GM12865 (cell line): ENCODE data around the gene NFIC.

ENCODE experiments used
- DNase-seq: peaks from one replicate; pipeline ENCODE4 v3.0.0; 2010; ENCODE audit warnings: low read depth
- H3K4me3 ChIP-seq: 2 replicates; pipeline ENCODE4 v1.5.1; 2011; ENCODE audit warnings: mild to moderate bottlenecking, low read depth, low read length, control low read depth
- CTCF ChIP-seq: IDR thresholded peaks from 2 replicates; pipeline ENCODE4 v1.5.1; 2011; ENCODE audit warnings: low read length, control low read depth, low read depth, inconsistent platforms; ENCODE audit not compliant: insufficient read depth; ENCODE audit errors: missing control alignments

NFIC gene

GRCh38 chr19:3497757-3498520, 131.6 kb downstream of the NFIC start:
- no peak for TF ChIP-seq CTCF
- DNase-seq = no peak
- H3K4me3 ChIP-seq = no peak overlapping the region

GRCh38 chr19:3499738-3500428, 133.5 kb downstream of the NFIC start:
- H3K4me3 ChIP-seq = peak overlapping the region; percentile 96
- no peak for TF ChIP-seq CTCF
- DNase-seq = no peak

- TF ChIP-seq CTCF = no peak
- H3K4me3 ChIP-seq = peak within 1 kb of the TSS; percentile 96
- peak; percentile 99 for DNase-seq
Measured at GRCh38 chr19:3500429-3501101, 134.2 kb downstream of the NFIC start, which contains the start of gene DOHH. Gene DOHH, minus strand, starts transcription at chr19:3500674. Its CDS starts 3,860 bp downstream, at chr19:3496814.

- DNase-seq = no peak
- no peak for TF ChIP-seq CTCF
- no peak overlapping the region for H3K4me3 ChIP-seq
Measured at GRCh38 chr19:3501780-3502179, 135.4 kb downstream of the NFIC start.

- no peak for DNase-seq
- no peak for TF ChIP-seq CTCF
- no peak overlapping the region for H3K4me3 ChIP-seq
Measured at GRCh38 chr19:3503036-3503572, 136.7 kb downstream of the NFIC start.

- no peak for DNase-seq
- no peak for TF ChIP-seq CTCF
- H3K4me3 ChIP-seq = no peak overlapping the region
Measured at GRCh38 chr19:3504735-3505134, 138.4 kb downstream of the NFIC start.
